C4-2B (cell line): Measurements from ENCODE around the gene FCER2.
A peak's percentile ranks its signal among the peaks of the same experiment; 100 is the strongest.

Experiments used
- H3K27ac ChIP-seq: fragments of 450-650 bp; 2 replicates; pipeline ENCODE4 v1.5.1; 2017
- CTCF ChIP-seq: fragments of 450-650 bp; conservative IDR thresholded peaks from 2 replicates; pipeline ENCODE4 v1.5.1; 2017; ENCODE audit warnings: mild to moderate bottlenecking
- ZFX ChIP-seq: fragments of 450-650 bp; IDR thresholded peaks from 2 replicates; pipeline ENCODE4 v1.6.1; 2017

Gene FCER2

GRCh38 chr19:7661744-7662538, 40.0 kb downstream of the FCER2 start:
- H3K27ac ChIP-seq = no peak overlapping the region
- TF ChIP-seq CTCF (no peak), ZFX (no peak)

- TF ChIP-seq CTCF (no peak), ZFX (no peak)
- no peak overlapping the region for H3K27ac ChIP-seq
These were observed 43.7 kb downstream of the FCER2 start for GRCh38 chr19:7658219-7658686.

- H3K27ac ChIP-seq = no peak overlapping the region
- TF ChIP-seq CTCF (no peak), ZFX (no peak)
These were observed 44.7 kb downstream of the FCER2 start for GRCh38 chr19:7657131-7657751.

GRCh38 chr19:7655581-7655980, 46.4 kb downstream of the FCER2 start:
- H3K27ac ChIP-seq = no peak overlapping the region
- TF ChIP-seq ZFX (no peak), CTCF (no peak)

- no peak overlapping the region for H3K27ac ChIP-seq
- TF ChIP-seq ZFX (no peak), CTCF (no peak)
These were observed 47.5 kb downstream of the FCER2 start for GRCh38 chr19:7654401-7654800.

- H3K27ac ChIP-seq = peak overlapping the region; percentile 81
- no peak for TF ChIP-seq ZFX
- TF ChIP-seq CTCF = peak; percentile 99
These were observed 49.8 kb downstream of the FCER2 start for GRCh38 chr19:7652061-7652641.

- TF ChIP-seq CTCF = no peak
- TF ChIP-seq ZFX = no peak
- H3K27ac ChIP-seq = no peak overlapping the region
These were observed 51.8 kb downstream of the FCER2 start for GRCh38 chr19:7650148-7650547.
